Measurements from ENCODE around the gene TPGS1. TPM values are rescaled to one million over a fixed set of nuclear protein-coding genes. Genes with fewer than 3 reads are reported as not detected.

TPGS1 gene
- total and polyA plus RNA-seq, 4 donors = 17.4 to 33.0 (median 19.7) TPM

DNA sequence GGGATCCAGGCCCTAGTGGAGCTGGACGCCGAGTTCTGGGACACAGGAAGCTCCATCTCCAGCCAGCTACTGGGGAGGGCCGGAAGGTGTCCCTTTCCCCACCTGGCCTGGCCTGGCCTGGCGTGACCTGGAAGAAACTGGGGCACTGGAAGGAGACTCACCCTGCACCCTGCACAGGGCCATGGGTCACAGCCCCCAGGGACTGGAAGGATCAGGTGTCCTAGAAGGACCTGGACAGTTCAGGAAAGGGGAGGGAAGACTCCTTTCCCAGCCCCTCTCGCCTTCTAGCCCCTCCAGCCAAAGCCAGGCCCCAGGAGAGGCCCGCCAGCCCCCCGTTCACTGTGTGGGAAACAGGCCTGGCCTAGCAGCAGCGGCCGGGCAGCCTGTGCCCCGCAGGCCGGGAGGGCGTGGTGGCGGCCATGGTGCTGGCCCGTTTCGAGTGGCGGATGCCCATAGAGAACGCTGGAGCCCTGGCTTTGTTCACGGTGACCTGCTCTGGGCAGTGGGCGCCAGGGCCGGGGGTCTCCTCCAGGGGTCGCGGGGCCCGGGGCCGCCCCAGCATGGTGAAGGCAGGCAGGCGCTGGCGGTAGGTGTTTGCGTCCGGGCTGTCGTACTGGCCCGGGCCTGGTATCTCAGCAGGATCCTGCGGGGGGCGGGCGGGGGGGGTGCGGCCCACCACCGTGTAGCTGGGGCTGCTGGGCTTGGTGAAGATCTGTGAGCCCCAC lies 43.7 kb upstream of the TPGS1 start:
- intact Hi-C loops (cut with DNase I) = no loop called here
- no peak for ATAC-seq (ENCODE audit: low FRiP score)
- 80 to 85% methylated on average over 35 of the region's 35 CpGs for WGBS, 2 donors

DNA sequence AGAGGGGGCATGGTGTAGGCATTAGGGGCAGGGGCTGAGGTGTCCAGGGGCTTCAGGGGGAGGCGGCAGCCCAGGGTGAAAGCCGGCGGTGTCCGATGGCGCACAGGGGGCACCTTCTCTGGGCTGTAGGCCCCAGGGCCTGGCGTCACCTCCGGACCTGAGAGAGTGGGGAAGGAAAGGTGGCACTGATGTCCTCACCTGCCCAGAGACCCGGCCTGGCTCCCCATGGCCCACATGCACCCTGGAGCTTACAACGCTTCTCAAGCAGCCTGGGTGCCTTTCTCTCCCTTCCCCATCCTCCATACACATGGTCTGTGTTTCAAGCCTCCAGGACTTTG lies 43.1 kb upstream of the TPGS1 start:
- intact Hi-C loops (cut with DNase I) = no loop called here
- Histone ChIP-seq H3K4me1 (ENCODE audit: control insufficient read depth in 1 of 2, insufficient read depth in 2 of 2, low read length in 2 of 2) (no peaks in the 10 kb centered on the region), H3K36me3 (ENCODE audit: control insufficient read depth in 1 of 2, insufficient read depth in 2 of 2, low read length in 1 of 2) (no peaks in the 10 kb centered on the region), H3K27me3 (ENCODE audit: control insufficient read depth in 1 of 2, insufficient read depth in 2 of 2, low read length in 1 of 2) (no peaks in the 10 kb centered on the region), H3K4me3 (ENCODE audit: low read length in 2 of 2) (no peak overlapping the region), H3K27ac (ENCODE audit: low read depth in 1 of 2, low read length in 2 of 2) (no peak overlapping the region), H3K9me3 (ENCODE audit: control insufficient read depth, low read length) (no peaks in the 10 kb centered on the region)
- peak in 1 of 2 donors; percentile 74 for DNase-seq
- ATAC-seq (ENCODE audit: low FRiP score) = no peak
- WGBS, 2 donors = 81 to 90% methylated on average over 9 of the region's 9 CpGs

More for the DNA sequence above, 43.7 kb upstream of the TPGS1 start:
- H3K9me3 ChIP-seq (ENCODE audit: control insufficient read depth, low read length) = no peaks in the 10 kb centered on the region
- no peak overlapping the region for H3K4me3 ChIP-seq (ENCODE audit: low read length in 2 of 2)
- DNase-seq = peak in 1 of 2 donors; percentile 66
- no peaks in the 10 kb centered on the region for H3K27me3 ChIP-seq (ENCODE audit: control insufficient read depth in 1 of 2, insufficient read depth in 2 of 2, low read length in 1 of 2)
- H3K4me1 ChIP-seq (ENCODE audit: control insufficient read depth in 1 of 2, insufficient read depth in 2 of 2, low read length in 2 of 2) = no peaks in the 10 kb centered on the region
- H3K36me3 ChIP-seq (ENCODE audit: control insufficient read depth in 1 of 2, insufficient read depth in 2 of 2, low read length in 1 of 2) = no peaks in the 10 kb centered on the region
- H3K27ac ChIP-seq (ENCODE audit: low read depth in 1 of 2, low read length in 2 of 2) = no peak overlapping the region

DNA sequence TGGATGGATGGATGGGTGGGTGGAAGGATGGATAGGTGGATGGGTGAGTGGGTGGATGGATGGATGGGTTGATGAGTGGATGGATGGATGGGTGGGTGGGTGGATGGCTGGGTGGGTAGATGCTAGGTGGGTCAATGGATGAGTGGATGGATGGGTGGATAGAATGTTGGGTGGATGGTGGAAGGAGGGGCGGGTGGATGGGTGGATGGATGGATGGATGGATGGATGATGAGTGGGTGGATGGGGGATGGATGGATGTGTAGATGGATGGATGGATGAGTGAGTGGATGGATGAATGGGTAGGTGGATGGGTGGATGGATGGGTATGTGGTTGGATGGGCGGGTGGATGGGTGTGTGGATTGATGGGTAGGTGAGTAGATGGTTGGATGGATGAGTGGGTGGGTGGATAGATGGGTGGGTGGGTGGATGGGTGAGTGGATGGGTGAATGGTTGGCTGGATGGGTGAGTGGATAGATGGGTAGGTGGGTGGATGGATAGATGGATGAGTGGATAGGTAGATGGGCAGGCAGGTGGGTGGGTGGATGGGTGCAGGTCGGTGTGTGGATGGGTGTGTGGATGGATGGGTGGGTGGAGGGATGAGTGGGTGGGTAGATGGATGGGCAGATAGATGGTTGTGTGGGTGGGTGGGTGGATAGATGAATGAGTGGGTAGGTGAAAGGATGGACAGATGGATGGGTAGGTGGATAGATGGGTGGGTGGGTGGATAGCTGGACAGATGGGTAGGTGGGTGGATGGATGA lies 42.1 kb upstream of the TPGS1 start:
- Histone ChIP-seq H3K27ac (ENCODE audit: low read depth in 1 of 2, low read length in 2 of 2) (no peak overlapping the region), H3K4me3 (ENCODE audit: low read length in 2 of 2) (no peak overlapping the region), H3K9me3 (ENCODE audit: control insufficient read depth, low read length) (no peaks in the 10 kb centered on the region), H3K27me3 (ENCODE audit: control insufficient read depth in 1 of 2, insufficient read depth in 2 of 2, low read length in 1 of 2) (no peaks in the 10 kb centered on the region), H3K4me1 (ENCODE audit: control insufficient read depth in 1 of 2, insufficient read depth in 2 of 2, low read length in 2 of 2) (no peaks in the 10 kb centered on the region), H3K36me3 (ENCODE audit: control insufficient read depth in 1 of 2, insufficient read depth in 2 of 2, low read length in 1 of 2) (no peaks in the 10 kb centered on the region)
- DNase-seq (no peak), ATAC-seq (ENCODE audit: low FRiP score) (no peak)
- intact Hi-C loops (cut with DNase I) = no loop called here
- WGBS, 2 donors = 95 to 97% methylated on average over 3 of the region's 3 CpGs

DNA sequence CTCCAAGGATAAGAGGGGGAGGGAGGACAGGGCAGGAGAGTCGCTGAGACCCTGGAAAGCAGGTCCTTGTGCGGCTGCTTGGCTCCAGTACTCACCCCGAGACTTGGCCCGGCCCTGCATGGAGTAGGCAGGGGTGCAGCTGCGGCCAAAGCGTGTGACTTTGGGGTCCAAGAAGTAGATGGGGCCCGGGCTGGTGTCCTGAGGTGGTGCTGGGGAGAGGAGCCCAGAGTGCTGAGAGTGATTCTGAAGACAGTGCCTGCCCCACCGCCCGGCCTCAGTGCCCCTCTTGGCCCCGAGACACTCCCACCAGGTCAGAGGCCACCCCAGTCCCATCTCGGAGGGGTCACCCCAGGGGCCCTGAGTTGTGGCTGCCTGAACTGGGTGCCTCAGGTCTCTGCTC lies 39.7 kb upstream of the TPGS1 start:
- DNase-seq (peak in 1 of 2 donors; percentile 75), ATAC-seq (ENCODE audit: low FRiP score) (no peak)
- no peaks in the 10 kb centered on the region for H3K9me3 ChIP-seq (ENCODE audit: control insufficient read depth, low read length)
- H3K4me1 ChIP-seq (ENCODE audit: control insufficient read depth in 1 of 2, insufficient read depth in 2 of 2, low read length in 2 of 2) = no peaks in the 10 kb centered on the region
- H3K36me3 ChIP-seq (ENCODE audit: control insufficient read depth in 1 of 2, insufficient read depth in 2 of 2, low read length in 1 of 2) = no peaks in the 10 kb centered on the region
- intact Hi-C loops (cut with DNase I) = no loop called here
- no peak overlapping the region for H3K27ac ChIP-seq (ENCODE audit: low read depth in 1 of 2, low read length in 2 of 2)
- no peaks in the 10 kb centered on the region for H3K27me3 ChIP-seq (ENCODE audit: control insufficient read depth in 1 of 2, insufficient read depth in 2 of 2, low read length in 1 of 2)
- H3K4me3 ChIP-seq (ENCODE audit: low read length in 2 of 2) = no peak overlapping the region
- WGBS, 2 donors = 68 to 76% methylated on average over 11 of the region's 11 CpGs

DNA sequence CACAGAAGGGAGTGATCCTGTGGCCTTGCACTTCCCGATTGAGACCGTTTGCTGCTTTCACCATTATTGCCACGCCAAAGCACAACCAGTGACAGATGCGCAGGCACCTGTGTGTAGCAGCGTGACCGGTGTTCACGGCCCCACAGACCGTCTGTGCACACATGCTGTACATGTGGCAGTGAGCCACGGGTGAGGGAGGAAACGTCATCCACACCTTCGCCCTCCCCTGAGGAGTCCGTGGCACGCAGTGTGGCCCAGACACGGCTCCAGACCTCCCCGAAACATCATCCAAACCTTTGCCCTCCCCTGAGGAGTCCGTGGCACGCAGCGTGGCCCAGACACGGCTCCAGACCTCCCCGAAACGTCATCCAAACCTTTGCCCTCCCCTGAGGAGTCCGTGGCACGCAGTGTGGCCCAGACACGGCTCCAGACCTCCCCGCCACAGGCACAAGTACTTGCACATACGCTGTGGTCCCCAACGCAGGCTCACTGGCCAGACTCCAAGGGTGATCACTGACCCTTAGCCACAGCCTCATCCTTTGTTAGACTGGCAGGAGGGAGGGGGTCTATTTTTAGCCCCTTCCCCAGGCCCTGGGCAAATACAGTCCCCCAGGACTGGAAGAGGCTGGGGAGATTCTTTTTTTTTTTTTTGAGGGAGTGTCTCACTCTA lies 38.6 kb upstream of the TPGS1 start:
- H3K27ac ChIP-seq (ENCODE audit: low read depth in 1 of 2, low read length in 2 of 2) = no peak overlapping the region
- ATAC-seq (ENCODE audit: low FRiP score) = no peak
- H3K4me3 ChIP-seq (ENCODE audit: low read length in 2 of 2) = no peak overlapping the region
- H3K36me3 ChIP-seq (ENCODE audit: control insufficient read depth in 1 of 2, insufficient read depth in 2 of 2, low read length in 1 of 2) = no peaks in the 10 kb centered on the region
- DNase-seq = no peak
- no peaks in the 10 kb centered on the region for H3K9me3 ChIP-seq (ENCODE audit: control insufficient read depth, low read length)
- H3K27me3 ChIP-seq (ENCODE audit: control insufficient read depth in 1 of 2, insufficient read depth in 2 of 2, low read length in 1 of 2) = no peaks in the 10 kb centered on the region
- intact Hi-C loops (cut with DNase I) = no loop called here
- H3K4me1 ChIP-seq (ENCODE audit: control insufficient read depth in 1 of 2, insufficient read depth in 2 of 2, low read length in 2 of 2) = no peaks in the 10 kb centered on the region
- WGBS, 2 donors = 73 to 77% methylated on average over 27 of the region's 27 CpGs

- H3K27me3 ChIP-seq (ENCODE audit: control insufficient read depth in 1 of 2, insufficient read depth in 2 of 2, low read length in 1 of 2) = no peaks in the 10 kb centered on the region
- ATAC-seq (ENCODE audit: low FRiP score) = no peak
These were observed 37.5 kb upstream of the TPGS1 start for GRCh38 chr19:469833-470232.

DNA sequence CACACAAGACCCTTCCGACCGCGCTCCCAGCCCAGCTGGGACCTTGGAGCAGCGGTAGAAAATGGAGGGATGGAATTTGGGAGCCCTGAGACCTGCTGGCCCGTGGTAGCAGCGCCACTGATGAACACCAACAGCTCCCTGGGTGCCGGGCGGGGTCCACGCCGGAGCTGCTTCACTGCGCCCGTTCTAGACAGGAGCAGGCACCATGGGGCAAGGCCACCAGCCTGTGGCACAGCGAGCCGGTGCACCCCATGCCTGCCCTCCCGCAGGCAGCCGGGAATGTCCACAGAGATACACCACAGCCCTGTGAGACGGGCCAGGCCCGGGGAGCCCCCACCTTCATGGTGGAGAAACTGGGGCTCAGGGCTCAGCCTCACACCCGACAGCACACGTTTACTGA lies 36.6 kb upstream of the TPGS1 start:
- Histone ChIP-seq H3K9me3 (ENCODE audit: control insufficient read depth, low read length) (no peaks in the 10 kb centered on the region), H3K27me3 (ENCODE audit: control insufficient read depth in 1 of 2, insufficient read depth in 2 of 2, low read length in 1 of 2) (no peaks in the 10 kb centered on the region), H3K36me3 (ENCODE audit: control insufficient read depth in 1 of 2, insufficient read depth in 2 of 2, low read length in 1 of 2) (no peaks in the 10 kb centered on the region), H3K4me3 (ENCODE audit: low read length in 2 of 2) (no peak overlapping the region), H3K4me1 (ENCODE audit: control insufficient read depth in 1 of 2, insufficient read depth in 2 of 2, low read length in 2 of 2) (no peaks in the 10 kb centered on the region), H3K27ac (ENCODE audit: low read depth in 1 of 2, low read length in 2 of 2) (no peak overlapping the region)
- WGBS, 2 donors = 74 to 75% methylated on average over 20 of the region's 20 CpGs
- ATAC-seq (ENCODE audit: low FRiP score) (peak; percentile 34), DNase-seq (peak in 1 of 2 donors; percentile 75)
- intact Hi-C loops (cut with DNase I) = no loop called here

More at GRCh38 chr19:469833-470232, 37.5 kb upstream of the TPGS1 start:
- Histone ChIP-seq H3K4me3 (ENCODE audit: low read length in 2 of 2) (no peak overlapping the region), H3K9me3 (ENCODE audit: control insufficient read depth, low read length) (no peaks in the 10 kb centered on the region), H3K36me3 (ENCODE audit: control insufficient read depth in 1 of 2, insufficient read depth in 2 of 2, low read length in 1 of 2) (no peaks in the 10 kb centered on the region), H3K27ac (ENCODE audit: low read depth in 1 of 2, low read length in 2 of 2) (no peak overlapping the region), H3K4me1 (ENCODE audit: control insufficient read depth in 1 of 2, insufficient read depth in 2 of 2, low read length in 2 of 2) (no peaks in the 10 kb centered on the region)
- DNase-seq = no peak
- WGBS, 2 donors = 82% methylated on average over 5 to 7 of the region's 7 CpGs
- intact Hi-C loops (cut with DNase I) = no loop called here

DNA sequence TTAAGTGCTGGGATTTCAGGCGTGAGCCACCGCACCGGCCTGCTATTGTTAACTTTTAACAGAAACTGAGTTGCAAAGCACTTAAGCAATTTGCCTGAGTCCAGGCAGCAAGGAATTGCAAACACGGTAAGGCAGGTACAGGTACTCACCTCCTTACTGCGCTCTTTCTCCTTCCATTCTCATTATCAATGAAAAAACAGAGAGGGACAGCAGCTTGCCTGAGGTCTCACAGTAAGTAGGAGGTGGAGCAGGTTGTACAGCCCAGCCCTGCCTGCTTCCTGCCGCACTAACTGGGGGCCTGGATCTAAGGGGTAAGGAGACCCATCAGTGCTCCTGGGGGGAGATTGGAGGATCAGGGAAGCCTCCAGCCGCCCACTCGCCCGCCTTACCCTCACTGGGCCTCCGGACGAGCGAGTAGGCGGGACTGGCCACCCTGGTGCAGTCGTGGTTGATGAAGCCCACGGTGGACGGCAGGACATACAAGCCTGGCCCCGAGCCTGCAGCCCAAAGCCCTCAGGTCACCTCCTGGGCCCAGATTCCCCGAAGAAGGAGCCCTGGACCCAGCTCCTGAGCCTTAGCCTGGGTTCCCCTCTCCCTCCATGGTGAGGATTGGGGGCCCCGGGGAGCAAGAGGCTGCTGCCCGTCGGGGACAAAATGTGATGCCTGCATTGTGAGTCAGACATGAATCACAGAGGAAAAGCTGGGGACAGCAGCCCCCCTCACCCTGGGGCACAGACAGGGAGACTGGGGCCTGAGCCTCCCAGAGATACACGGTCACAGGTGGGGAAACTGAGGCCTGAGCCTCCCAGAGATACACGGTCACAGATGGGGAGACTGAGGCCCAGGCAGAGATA lies 35.1 kb upstream of the TPGS1 start:
- Histone ChIP-seq H3K4me3 (ENCODE audit: low read length in 2 of 2) (no peak overlapping the region), H3K9me3 (ENCODE audit: control insufficient read depth, low read length) (no peaks in the 10 kb centered on the region), H3K27me3 (ENCODE audit: control insufficient read depth in 1 of 2, insufficient read depth in 2 of 2, low read length in 1 of 2) (no peaks in the 10 kb centered on the region), H3K27ac (ENCODE audit: low read depth in 1 of 2, low read length in 2 of 2) (no peak overlapping the region), H3K4me1 (ENCODE audit: control insufficient read depth in 1 of 2, insufficient read depth in 2 of 2, low read length in 2 of 2) (no peaks in the 10 kb centered on the region), H3K36me3 (ENCODE audit: control insufficient read depth in 1 of 2, insufficient read depth in 2 of 2, low read length in 1 of 2) (no peaks in the 10 kb centered on the region)
- 70 to 71% methylated on average over 23 of the region's 23 CpGs for WGBS, 2 donors
- intact Hi-C loops (cut with DNase I) = no loop called here
- no peak for DNase-seq
- no peak for ATAC-seq (ENCODE audit: low FRiP score)

Data from aorta (tissue), 5 donors.